SKM-1 (cell line): ENCODE data around the gene MED28.
"Not testable (repeated sequence)": the region's sequence is repeated elsewhere in the genome, so short reads cannot be mapped to it uniquely, and the experiment has no call there.

Experiments
- DNase-seq: peaks from one replicate; lab custom pipeline; 2025; ENCODE audit not compliant: unreplicated experiment; lab: John Stamatoyannopoulos, UW

The MED28 gene

GRCh38 chr4:17616283-17616682 is 1.8 kb downstream of the MED28 start:
- no peak for DNase-seq

DNA sequence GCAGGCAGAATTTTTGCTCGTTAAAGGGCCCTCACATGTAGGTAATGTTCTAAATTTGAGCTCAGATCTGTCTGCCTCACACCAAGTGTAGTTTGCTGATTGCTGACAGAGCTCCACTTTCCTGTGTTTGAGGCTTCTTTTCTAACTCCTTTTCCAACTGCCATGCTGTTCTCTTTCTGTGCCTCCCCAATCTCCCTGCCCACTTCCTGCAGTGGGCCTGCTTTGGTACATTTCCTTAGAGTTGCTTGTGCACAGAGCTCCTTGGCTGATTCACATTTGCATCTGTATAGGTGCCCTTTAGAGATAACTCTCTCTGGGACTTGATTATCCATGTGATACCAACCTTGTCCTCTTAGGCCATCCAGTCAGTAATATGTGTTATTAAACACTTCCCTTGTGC is 4.5 kb downstream of the MED28 start:
- DNase-seq: no peak

- DNase-seq: no peak
Observed at GRCh38 chr4:17619416-17620105, 5.1 kb downstream of the MED28 start.

DNA sequence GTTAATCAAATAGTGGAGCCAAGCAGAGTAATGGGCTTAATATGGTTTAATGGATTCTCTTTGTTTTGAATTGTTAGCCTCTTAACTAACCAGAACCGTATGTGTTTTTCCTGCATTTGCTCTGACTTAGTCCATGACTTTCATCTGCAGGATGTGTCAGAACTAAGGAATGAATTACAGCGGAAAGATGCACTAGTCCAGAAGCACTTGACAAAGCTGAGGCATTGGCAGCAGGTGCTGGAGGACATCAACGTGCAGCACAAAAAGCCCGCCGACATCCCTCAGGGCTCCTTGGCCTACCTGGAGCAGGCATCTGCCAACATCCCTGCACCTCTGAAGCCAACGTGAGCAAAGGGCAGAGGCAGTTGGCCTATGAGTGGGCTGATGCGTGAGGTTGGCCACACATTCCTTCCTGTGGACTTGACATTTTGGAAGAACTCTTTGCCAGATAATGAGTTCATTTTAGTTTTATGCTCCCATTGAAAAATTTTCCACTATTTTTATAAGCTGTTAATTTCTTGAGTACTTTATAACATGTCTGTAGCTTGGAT is 9.1 kb downstream of the MED28 start:
- DNase-seq: no peak

- DNase-seq: no peak
Observed at GRCh38 chr4:17624821-17625220, 10.4 kb downstream of the MED28 start.

DNA sequence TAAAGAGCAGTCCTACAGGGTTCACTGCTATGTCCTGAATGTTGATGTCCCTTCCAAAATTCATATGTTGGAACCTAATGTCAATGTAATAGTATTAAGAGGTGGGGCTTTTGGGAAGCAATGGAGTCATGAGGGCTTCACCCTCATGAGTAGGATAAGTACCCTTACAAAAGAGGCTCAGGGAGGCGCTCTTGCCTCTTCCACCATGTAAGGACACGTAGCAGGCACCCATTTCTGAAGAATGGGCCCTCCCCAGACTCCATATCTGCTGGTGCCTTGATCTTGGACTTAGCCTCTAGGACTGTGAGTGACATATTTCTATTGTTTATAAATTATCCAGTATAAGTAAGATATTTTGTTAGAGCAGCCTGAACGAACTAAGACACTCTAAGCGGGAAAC is 15.8 kb downstream of the MED28 start:
- DNase-seq: no peak

- no peak for DNase-seq
Observed at GRCh38 chr4:17633600-17633999, 19.2 kb downstream of the MED28 start.

- no peak for DNase-seq
Observed at GRCh38 chr4:17635056-17635455, 20.6 kb downstream of the MED28 start.

GRCh38 chr4:17636341-17636695 is 21.9 kb downstream of the MED28 start:
- no peak for DNase-seq

DNA sequence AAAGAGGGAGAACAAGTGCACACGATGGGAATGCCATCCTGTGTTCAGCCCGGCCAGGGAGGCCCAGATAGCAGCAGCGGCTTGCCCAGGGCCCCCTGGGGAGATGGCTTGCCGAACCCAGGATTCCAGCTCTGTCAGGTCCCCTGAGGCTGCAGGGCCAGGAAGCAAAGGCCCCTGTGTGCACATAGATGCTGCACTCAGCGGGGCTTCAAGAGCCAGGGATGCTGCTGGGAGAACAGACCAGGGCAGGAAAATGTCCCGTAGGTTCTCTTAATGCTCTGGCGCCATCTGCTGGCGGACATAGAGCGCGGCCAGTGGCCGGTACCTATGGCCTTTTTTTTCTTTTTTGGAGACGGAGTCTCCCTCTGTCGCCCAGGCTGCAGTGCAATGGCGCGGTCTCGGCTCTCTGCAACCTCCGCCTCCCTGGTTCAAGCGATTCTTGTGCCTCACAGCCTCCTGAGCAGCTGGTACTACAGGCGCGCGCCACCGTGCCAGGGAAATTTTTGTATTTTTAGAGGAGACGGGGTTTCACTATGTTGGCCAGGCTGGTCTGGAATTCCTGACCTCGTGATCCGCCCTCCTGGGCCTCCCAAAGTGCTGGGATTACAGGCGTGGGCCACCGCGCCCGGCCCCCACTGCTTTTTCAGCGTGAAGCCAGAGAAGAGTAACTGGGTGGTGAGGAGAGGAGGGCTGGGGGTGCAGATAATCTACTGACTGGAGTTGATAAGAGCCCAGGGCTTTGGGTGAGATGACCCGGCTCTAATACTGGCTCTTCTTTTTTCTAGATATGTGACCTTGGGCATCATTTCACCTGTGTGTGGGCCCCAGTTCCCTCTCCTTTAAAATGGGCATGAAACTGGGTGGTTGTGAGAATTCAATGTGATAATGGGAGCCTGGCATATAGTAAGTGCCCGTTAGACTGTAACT is 22.5 kb downstream of the MED28 start:
- peak; percentile 53 for DNase-seq

GRCh38 chr4:17639136-17639535 is 24.7 kb downstream of the MED28 start:
- no peak for DNase-seq

GRCh38 chr4:17642398-17642783 is 27.9 kb downstream of the MED28 start:
- DNase-seq: no peak

DNA sequence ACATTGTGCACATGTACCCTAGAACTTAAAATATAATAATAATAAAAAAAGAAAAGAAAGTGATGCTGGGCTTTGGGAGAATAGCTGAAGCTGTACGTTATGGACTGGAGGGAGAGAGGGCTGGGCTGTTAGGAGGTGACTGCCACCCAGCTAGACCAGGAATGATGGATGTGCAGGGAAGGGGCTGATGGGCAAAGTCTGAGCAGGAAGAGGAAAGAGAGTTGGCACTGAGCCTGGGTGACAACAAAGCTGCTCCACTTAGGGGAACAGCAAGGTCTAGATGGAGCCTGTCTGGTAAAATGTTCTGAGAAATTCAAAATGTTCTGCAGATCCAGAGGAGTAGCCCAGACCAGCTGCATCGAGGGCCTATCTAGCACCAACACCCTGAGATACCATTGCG is 32.3 kb downstream of the MED28 start:
- no peak for DNase-seq

DNA sequence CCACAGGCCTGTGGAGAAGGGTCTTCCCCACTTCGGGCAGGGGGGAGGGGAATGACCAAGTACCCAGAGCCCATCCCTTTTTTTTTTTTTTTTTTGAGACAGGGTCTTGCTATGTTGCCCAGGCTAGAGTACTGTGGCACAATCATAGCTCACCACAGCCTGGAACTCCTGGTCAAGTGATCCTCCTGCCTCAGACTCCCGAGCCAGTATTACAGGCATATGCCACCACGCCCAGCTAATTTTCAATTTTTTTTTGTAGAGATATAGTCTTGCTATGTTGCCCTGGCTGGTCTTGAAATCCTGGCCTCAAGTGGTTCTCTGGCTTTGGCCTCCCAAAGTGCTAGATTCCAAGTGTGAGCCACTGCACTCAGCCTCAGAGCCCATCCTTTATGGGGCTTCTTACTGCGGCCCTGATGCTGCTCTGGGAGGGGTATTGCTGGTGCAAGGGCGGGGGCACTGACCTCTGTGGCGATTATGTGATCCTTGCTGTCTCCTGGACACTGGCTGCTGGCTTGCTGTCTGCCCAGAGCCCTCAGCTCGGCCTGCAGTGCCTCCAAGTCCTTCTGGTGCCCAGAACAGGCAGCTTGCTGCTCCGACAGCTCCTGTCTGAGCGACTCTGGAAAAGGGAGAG is 32.9 kb downstream of the MED28 start:
- DNase-seq: no peak

- DNase-seq: no peak
Observed at GRCh38 chr4:17647927-17648326, 33.5 kb downstream of the MED28 start.

DNA sequence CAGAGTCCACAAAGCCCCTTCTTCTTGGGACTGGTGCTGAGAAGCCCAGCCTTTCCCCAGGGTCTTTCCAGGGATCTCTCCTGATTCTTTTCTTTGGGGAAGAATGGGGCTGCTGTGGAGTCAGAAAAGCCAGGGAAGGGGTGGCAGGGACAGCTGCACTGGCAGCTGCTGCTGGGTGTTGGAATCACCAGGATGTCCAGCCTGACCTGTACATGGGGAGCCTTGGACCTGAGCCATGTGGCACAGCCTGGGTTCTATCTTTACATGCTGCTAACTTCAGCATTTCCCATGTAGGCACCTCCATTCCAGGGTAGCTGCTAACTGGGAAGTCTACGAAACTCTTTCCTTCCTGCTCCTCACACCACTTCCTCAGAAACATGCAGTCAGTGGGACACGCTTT is 36.0 kb downstream of the MED28 start:
- DNase-seq: no peak

- DNase-seq: no peak
Observed at GRCh38 chr4:17654701-17655100, 40.3 kb downstream of the MED28 start.

GRCh38 chr4:17657090-17657489 is 42.6 kb downstream of the MED28 start:
- DNase-seq: no peak

DNA sequence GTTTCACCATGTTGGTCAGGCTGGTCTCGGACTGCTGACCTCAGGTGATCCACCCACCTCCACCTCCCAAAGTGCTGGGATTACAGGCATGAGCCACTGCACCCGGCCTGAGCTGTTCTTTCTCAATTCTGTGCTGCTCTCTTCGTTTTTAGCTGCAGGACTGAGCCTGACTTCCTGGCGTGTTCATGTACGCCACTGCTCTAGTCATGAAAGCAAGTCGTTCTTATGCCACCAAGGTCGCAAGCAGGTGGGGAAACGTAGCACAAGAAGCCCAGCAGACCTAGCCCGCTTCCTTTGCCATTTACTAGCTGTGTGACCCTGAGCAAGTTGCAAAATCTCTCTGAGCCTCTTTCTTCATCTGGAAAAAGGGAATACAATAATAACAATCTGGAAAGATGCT is 43.4 kb downstream of the MED28 start:
- DNase-seq: no peak

DNA sequence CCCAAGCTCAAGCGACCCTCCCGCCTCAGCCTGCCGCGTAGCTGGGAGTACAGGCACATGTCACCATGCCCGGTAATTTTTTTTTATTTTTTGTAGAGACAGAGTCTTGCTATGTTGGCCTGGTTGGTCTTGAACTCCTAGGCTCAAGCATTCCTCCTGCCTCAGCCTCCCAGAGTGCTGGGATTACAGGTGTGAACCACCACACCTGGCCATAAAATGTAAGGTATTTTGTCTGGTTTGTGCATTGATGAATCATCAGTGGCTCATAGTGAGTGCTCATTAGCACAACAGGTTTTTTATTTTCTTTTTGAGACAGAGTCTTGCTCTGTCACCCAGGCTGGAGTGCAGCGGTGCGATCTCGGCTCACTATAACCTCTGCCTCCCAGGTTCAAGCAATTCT is 44.8 kb downstream of the MED28 start:
- DNase-seq: not testable (repeated sequence)

GRCh38 chr4:17662694-17663093 is 48.3 kb downstream of the MED28 start:
- DNase-seq: no peak

DNA sequence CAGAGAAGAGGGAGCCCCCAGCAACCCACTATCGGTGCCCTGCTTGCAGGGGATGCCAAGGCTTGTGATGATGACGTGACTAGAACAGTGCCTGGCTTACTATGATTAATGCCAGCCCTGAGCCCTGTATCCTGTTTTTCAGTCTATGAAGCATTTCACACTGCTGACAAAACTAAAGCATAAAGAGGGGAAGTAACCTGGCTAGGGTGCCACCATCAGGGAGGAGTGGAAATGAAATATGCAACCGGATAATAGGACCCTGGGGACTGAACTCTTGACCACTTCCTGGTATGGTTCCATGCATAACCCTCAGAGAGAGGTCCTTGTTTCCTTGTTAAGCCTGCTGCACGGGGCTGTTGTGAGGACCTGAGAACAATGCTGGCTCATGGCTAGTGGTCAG is 50.3 kb downstream of the MED28 start:
- peak; percentile 85 for DNase-seq
